HepG2 (cell line): Measurements from ENCODE around the gene SLC4A9. TPM values are rescaled to one million over a fixed set of nuclear protein-coding genes. Genes with fewer than 3 reads are reported as not detected.

ENCODE experiments used
- ASH2L ChIP-seq: fragments of 300-600, 200-600 bp; sonication (generic); IDR thresholded peaks from 2 replicates; pipeline ENCODE4 v1.7.0; 2017; ENCODE audit warnings: low read depth, mild to moderate bottlenecking, moderate library complexity, mixed read lengths, low read length; ENCODE audit not compliant: insufficient read length
- CC2D1A ChIP-seq: sonication (generic); formaldehyde crosslinking; IDR thresholded peaks from 2 replicates; pipeline ENCODE4 v1.8.1; 2023; ENCODE audit warnings: mild to moderate bottlenecking, missing genetic modification reagents
- GATA4 ChIP-seq: sonication (generic); IDR thresholded peaks from 2 replicates; pipeline ENCODE4 v1.6.1; 2016; ENCODE audit warnings: antibody characterized with exemption, low read depth, borderline replicate concordance
- HDAC6 ChIP-seq: fragments of 200-600 bp; sonication (generic); IDR thresholded peaks from 2 replicates; pipeline ENCODE4 v1.7.0; 2017; ENCODE audit warnings: mild to moderate bottlenecking, antibody characterized with exemption, low read length, low read depth
- SNAI1 ChIP-seq: sonication (generic); formaldehyde crosslinking; IDR thresholded peaks from 2 replicates; pipeline ENCODE4 v1.5.0; 2020; ENCODE audit warnings: mild to moderate bottlenecking, missing genetic modification reagents, borderline replicate concordance
- SNAPC2 ChIP-seq: sonication (generic); formaldehyde crosslinking; IDR thresholded peaks from 2 replicates; pipeline ENCODE4 v1.8.1; 2022; ENCODE audit warnings: mild to moderate bottlenecking, missing genetic modification reagents
- WIZ ChIP-seq: sonication (generic); formaldehyde crosslinking; IDR thresholded peaks from 2 replicates; pipeline ENCODE4 v1.5.1; 2020; ENCODE audit warnings: mild to moderate bottlenecking, missing genetic modification reagents
- ZFYVE20 ChIP-seq: sonication (generic); formaldehyde crosslinking; IDR thresholded peaks from 2 replicates; pipeline ENCODE4 v1.8.0; 2023; ENCODE audit warnings: low read depth, mild to moderate bottlenecking, moderate library complexity, missing genetic modification reagents, borderline replicate concordance
- ZNF160 ChIP-seq: sonication (generic); formaldehyde crosslinking; IDR thresholded peaks from 2 replicates; pipeline ENCODE4 v1.8.0; 2022; ENCODE audit warnings: mild to moderate bottlenecking, inconsistent platforms, missing genetic modification reagents
- ZNF24 ChIP-seq: fragments of 450-650 bp; IDR thresholded peaks from 2 replicates; pipeline ENCODE4 v1.6.1; 2017; ENCODE audit warnings: antibody characterized with exemption, mild to moderate bottlenecking
- ZNF44 ChIP-seq: sonication (generic); formaldehyde crosslinking; IDR thresholded peaks from 2 replicates; pipeline ENCODE4 v1.5.1; 2020; ENCODE audit warnings: mild to moderate bottlenecking, missing genetic modification reagents
- ZNF446 ChIP-seq: sonication (generic); formaldehyde crosslinking; IDR thresholded peaks from 2 replicates; pipeline ENCODE4 v1.5.0; 2020; ENCODE audit warnings: mild to moderate bottlenecking, missing genetic modification reagents
- ZNF451 ChIP-seq: sonication (generic); formaldehyde crosslinking; IDR thresholded peaks from 2 replicates; pipeline ENCODE4 v1.5.0; 2020; ENCODE audit warnings: mild to moderate bottlenecking, missing genetic modification reagents
- polyA plus RNA-seq, 8 experiments: library from polyadenylated mRNA; depleted of rRNA in 3 of 8; stranded (reverse) in 7 of 8; unstranded in 1 of 8; fragments of >200 nt; fragmentation: Illumina TruSeq in 4 of 8; extraction: Trizol in 4 of 8; gene quantifications; 2 replicates each; pipeline versions ENCODE4 v1.2.1 to v1.2.3, GENCODE V29; 2011 to 2016; ENCODE audit warnings: low read depth in 4 of 8, missing spikeins in 1 of 8, mixed read lengths in 1 of 8; ENCODE audit not compliant: insufficient read depth in 1 of 8
- total RNA-seq, 5 experiments: library from RNA; depleted of rRNA; stranded (reverse); fragments of >200 nt; fragmentation: Illumina TruSeq; extraction: Trizol; gene quantifications; 2 replicates each; pipeline ENCODE4 v1.2.3, GENCODE V29; 2016; ENCODE audit warnings: low read depth in 1 of 5
- TF ChIP-seq, protein P1 (sequence below): sonication (generic); formaldehyde crosslinking; IDR thresholded peaks from 2 replicates; pipeline ENCODE4 v1.4.0; 2020; ENCODE audit warnings: missing genetic modification reagents
- TF ChIP-seq, protein P2 (sequence below): sonication (generic); formaldehyde crosslinking; IDR thresholded peaks from 2 replicates; pipeline ENCODE4 v1.5.0; 2020; ENCODE audit warnings: missing genetic modification reagents
- TF ChIP-seq, protein P3 (sequence below): sonication (generic); formaldehyde crosslinking; IDR thresholded peaks from 2 replicates; pipeline ENCODE4 v1.4.0; 2020; ENCODE audit warnings: missing genetic modification reagents
- TF ChIP-seq, protein P4 (sequence below): sonication (generic); formaldehyde crosslinking; IDR thresholded peaks from 2 replicates; pipeline ENCODE4 v1.5.0; 2020; ENCODE audit warnings: missing genetic modification reagents
- TF ChIP-seq, protein P5 (sequence below): sonication (generic); formaldehyde crosslinking; IDR thresholded peaks from 2 replicates; pipeline ENCODE4 v1.4.0; 2020; ENCODE audit warnings: mild to moderate bottlenecking, missing genetic modification reagents
- TF ChIP-seq, protein P6 (sequence below): sonication (generic); formaldehyde crosslinking; IDR thresholded peaks from 2 replicates; pipeline ENCODE4 v1.9.0; 2021; ENCODE audit warnings: missing genetic modification reagents, borderline replicate concordance

Gene SLC4A9
- total and polyA plus RNA-seq, 2 of the 13 experiments (the other 11 are each of a cell fraction or from before 2014, with no cell fraction given), result not detected

DNA sequence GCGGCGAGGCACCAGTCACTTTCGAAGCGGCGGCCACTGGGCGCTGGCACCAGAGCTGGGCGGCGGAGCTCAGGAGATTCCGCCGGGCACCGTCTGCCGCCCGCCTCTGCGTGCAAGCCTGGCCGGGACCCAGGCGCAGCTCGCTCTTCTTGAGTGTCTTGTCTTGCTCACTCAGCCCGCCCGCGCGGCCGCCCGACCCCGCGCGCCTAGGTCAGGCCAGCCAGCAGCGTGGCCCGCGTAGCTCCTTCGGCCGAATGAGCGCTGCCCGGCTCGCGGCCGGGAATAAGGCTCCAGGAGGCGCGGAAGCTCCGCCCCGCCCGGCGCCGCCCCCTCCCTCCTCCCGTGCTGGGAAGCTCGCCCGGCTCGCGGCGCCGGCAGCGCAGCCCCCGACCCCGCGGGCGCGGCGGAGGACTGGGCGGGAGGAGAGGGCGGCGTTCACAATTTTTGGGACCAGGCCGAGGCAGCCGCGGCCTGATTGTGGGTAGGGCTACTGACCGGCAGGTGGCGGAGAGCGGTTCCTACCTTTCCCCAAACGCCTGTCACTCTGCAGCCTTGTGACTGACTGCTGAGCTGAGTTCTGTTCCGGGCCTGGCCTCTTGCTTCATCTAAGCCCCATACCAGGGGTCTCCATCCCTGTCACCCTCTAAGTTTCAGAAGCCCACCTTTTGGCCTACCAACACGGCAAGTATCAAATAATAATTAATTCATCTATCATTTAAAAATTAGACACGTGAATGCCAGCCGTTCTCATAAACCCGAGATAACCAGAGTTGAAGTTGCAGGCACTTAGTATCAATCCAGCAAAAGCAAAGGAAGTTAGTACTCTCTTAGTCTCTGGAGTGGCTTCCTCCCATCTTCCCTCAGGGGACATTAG is 13.4 kb upstream of the SLC4A9 start, which contains the start of gene HBEGF (continued):
- TF ChIP-seq, protein P1, sequence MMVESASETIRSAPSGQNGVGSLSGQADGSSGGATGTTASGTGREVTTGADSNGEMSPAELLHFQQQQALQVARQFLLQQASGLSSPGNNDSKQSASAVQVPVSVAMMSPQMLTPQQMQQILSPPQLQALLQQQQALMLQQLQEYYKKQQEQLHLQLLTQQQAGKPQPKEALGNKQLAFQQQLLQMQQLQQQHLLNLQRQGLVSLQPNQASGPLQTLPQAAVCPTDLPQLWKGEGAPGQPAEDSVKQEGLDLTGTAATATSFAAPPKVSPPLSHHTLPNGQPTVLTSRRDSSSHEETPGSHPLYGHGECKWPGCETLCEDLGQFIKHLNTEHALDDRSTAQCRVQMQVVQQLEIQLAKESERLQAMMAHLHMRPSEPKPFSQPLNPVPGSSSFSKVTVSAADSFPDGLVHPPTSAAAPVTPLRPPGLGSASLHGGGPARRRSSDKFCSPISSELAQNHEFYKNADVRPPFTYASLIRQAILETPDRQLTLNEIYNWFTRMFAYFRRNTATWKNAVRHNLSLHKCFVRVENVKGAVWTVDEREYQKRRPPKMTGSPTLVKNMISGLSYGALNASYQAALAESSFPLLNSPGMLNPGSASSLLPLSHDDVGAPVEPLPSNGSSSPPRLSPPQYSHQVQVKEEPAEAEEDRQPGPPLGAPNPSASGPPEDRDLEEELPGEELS (CRISPR knock-in tag), result peak; percentile 16; the same call in 1 of the 2 replicates
- TF ChIP-seq ZNF446 (CRISPR knock-in tag), result no peak
- TF ChIP-seq, protein P2, sequence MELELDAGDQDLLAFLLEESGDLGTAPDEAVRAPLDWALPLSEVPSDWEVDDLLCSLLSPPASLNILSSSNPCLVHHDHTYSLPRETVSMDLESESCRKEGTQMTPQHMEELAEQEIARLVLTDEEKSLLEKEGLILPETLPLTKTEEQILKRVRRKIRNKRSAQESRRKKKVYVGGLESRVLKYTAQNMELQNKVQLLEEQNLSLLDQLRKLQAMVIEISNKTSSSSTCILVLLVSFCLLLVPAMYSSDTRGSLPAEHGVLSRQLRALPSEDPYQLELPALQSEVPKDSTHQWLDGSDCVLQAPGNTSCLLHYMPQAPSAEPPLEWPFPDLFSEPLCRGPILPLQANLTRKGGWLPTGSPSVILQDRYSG (CRISPR knock-in tag), result peak; percentile 72; the same call in 1 of the 2 replicates
- no peak for TF ChIP-seq HDAC6
- TF ChIP-seq, protein P3, sequence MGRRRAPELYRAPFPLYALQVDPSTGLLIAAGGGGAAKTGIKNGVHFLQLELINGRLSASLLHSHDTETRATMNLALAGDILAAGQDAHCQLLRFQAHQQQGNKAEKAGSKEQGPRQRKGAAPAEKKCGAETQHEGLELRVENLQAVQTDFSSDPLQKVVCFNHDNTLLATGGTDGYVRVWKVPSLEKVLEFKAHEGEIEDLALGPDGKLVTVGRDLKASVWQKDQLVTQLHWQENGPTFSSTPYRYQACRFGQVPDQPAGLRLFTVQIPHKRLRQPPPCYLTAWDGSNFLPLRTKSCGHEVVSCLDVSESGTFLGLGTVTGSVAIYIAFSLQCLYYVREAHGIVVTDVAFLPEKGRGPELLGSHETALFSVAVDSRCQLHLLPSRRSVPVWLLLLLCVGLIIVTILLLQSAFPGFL (CRISPR knock-in tag), result 0 out of 2 replicates have a peak, but pooled peaks have one; percentile 37
- no peak for TF ChIP-seq ZNF451 (CRISPR knock-in tag)
- TF ChIP-seq, protein P4, sequence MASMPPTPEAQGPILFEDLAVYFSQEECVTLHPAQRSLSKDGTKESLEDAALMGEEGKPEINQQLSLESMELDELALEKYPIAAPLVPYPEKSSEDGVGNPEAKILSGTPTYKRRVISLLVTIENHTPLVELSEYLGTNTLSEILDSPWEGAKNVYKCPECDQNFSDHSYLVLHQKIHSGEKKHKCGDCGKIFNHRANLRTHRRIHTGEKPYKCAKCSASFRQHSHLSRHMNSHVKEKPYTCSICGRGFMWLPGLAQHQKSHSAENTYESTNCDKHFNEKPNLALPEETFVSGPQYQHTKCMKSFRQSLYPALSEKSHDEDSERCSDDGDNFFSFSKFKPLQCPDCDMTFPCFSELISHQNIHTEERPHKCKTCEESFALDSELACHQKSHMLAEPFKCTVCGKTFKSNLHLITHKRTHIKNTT (CRISPR knock-in tag), result no peak
- TF ChIP-seq ZFYVE20 (CRISPR knock-in tag), result no peak
- TF ChIP-seq, protein P5, sequence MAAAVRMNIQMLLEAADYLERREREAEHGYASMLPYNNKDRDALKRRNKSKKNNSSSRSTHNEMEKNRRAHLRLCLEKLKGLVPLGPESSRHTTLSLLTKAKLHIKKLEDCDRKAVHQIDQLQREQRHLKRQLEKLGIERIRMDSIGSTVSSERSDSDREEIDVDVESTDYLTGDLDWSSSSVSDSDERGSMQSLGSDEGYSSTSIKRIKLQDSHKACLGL, result peak; percentile 82
- no peak for TF ChIP-seq CC2D1A
- TF ChIP-seq WIZ (CRISPR knock-in tag), result 0 out of 2 replicates have a peak, but pooled peaks have one; percentile 79
- TF ChIP-seq SNAI1 (CRISPR knock-in tag), result no peak
- 0 out of 2 replicates have a peak, but pooled peaks have one; percentile 35 for TF ChIP-seq GATA4
- TF ChIP-seq, protein P6, sequence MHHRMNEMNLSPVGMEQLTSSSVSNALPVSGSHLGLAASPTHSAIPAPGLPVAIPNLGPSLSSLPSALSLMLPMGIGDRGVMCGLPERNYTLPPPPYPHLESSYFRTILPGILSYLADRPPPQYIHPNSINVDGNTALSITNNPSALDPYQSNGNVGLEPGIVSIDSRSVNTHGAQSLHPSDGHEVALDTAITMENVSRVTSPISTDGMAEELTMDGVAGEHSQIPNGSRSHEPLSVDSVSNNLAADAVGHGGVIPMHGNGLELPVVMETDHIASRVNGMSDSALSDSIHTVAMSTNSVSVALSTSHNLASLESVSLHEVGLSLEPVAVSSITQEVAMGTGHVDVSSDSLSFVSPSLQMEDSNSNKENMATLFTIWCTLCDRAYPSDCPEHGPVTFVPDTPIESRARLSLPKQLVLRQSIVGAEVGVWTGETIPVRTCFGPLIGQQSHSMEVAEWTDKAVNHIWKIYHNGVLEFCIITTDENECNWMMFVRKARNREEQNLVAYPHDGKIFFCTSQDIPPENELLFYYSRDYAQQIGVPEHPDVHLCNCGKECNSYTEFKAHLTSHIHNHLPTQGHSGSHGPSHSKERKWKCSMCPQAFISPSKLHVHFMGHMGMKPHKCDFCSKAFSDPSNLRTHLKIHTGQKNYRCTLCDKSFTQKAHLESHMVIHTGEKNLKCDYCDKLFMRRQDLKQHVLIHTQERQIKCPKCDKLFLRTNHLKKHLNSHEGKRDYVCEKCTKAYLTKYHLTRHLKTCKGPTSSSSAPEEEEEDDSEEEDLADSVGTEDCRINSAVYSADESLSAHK (CRISPR knock-in tag), result no peak
- TF ChIP-seq ZNF24, result no peak
- TF ChIP-seq SNAPC2 (CRISPR knock-in tag), result no peak
- TF ChIP-seq ZNF44 (CRISPR knock-in tag), result no peak
- no peak for TF ChIP-seq ZNF160 (CRISPR knock-in tag)
- TF ChIP-seq ASH2L, result peak; percentile 37
